ENCODE results near the gene SULT4A1.

SULT4A1 gene

DNA sequence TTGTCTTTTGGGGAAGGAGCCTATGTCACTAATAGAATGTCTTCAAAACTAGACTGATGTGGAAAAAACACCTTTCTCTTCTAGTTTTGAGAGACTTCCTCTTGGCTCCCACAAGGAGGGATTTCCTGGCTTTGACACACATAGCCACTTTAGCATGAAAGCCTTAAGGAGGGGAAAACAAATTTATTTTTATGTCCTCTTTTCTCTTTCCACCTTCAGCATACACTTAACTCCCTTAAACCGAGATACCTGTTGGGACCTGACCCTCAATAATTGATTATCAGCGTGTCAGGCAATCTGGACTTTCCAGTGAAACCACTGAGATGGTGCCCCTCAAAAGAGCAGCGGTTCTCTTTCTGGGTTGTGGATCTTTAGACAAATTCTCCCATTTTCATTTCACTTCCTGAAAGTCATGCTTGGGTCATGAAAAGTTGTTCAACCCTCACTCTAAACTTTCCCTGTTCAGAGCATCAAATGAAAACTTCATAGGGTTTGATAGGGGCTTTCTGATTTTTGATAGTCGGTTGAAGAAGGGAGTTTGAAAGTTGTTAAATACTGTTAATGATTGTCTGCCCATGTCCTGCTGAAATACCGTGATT, 59.3 kb downstream of the SULT4A1 start:
- no peak for DNase-seq (ENCODE audit: low read depth)

DNA sequence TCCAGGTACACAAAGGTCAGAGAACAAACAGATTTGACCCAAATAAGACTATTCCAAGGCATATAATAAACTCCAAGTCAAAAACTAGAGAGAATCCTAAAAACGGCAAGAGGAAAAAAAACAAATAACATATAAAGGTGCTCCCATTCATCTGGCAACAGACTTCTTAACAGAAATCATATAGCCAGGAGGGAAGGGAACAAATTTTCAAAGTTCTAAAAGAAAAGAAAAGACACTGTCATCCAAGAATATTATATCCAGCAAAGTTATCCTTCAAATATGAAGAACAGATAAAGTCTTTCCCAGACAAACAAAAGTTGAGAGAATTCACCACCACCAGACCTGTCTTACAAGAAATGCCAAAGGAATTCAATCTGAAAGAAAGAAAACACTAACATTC, 61.3 kb downstream of the SULT4A1 start:
- no peak for DNase-seq (ENCODE audit: low read depth)

- no peak for DNase-seq (ENCODE audit: low read depth)
Observed at GRCh38 chr22:43798492-43798891, 63.8 kb downstream of the SULT4A1 start.

DNA sequence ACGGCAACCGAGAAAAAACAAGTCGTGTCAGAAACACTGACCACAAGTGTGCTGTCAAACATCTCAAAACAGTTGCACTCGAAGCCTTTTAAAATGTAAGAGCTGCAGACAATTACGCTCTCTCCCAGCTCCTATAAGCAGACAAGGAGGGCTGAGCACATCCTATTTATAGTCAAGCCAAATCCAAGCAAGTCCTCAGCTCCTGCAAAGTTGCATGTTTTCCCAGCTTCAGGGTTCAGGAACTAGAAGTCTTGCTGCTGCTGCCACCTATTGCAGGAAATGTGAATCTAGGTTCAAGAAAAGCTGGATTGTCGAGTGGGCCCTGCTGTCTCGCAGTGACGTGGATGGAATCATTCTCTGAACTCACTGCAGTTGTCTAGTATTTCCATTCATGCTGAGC, 65.7 kb downstream of the SULT4A1 start:
- no peak for DNase-seq (ENCODE audit: low read depth)

GRCh38 chr22:43795320-43795719, 67.0 kb downstream of the SULT4A1 start:
- no peak for DNase-seq (ENCODE audit: low read depth)

DNA sequence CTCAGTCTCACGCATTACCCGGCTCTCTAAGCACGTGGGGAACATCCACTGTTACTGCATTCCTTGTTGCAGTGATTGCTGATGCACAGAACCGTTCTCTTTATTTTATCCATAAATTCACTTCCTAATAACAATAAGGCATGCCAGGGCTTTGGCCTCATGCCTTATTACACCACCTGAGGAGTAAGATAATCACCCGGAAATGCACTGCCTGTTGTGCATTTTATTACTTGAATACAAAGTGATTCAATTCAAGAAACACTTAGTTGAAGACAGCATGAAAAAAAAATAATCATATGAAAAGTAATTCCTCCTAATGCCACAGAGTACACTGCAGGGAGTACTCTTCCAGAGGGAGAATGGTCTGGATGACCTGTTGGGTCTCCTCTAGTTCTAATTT, 69.4 kb downstream of the SULT4A1 start:
- no peak for DNase-seq (ENCODE audit: low read depth)

- DNase-seq (ENCODE audit: low read depth), result no peak
Observed at GRCh38 chr22:43789452-43789851, 72.9 kb downstream of the SULT4A1 start.

GRCh38 chr22:43783777-43784176, 78.5 kb downstream of the SULT4A1 start:
- DNase-seq (ENCODE audit: low read depth), result no peak

DNA sequence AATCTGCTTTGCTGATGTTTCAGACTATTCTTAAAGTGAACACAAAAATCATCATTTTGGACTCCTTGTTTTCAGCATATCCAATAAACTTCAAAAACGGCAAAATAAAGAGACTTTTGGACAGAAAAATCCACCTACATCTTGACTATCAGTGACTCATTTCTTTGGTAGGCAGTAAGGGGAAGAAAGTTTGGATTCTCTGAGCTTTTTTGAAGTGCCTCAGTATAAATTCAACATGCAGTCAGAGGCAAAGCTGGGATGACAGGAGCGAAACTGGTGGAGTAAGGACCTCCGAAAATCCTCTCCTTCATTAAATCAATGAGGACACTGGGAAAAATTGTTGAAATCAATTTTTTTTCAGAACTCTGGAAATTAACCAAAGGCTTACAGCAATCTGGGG, 79.9 kb downstream of the SULT4A1 start:
- no peak for DNase-seq (ENCODE audit: low read depth)

- DNase-seq (ENCODE audit: low read depth), result no peak
Observed at GRCh38 chr22:43777286-43777685, 85.0 kb downstream of the SULT4A1 start.

GRCh38 chr22:43776081-43776670, 86.1 kb downstream of the SULT4A1 start:
- no peak for DNase-seq (ENCODE audit: low read depth)

Data from T follicular helper cell (primary cell).